ENCODE results near the gene CHRNB1. TPM values are rescaled to one million over a fixed set of nuclear protein-coding genes. Genes with fewer than 3 reads are reported as not detected.

Gene CHRNB1
- polyA plus RNA-seq, 1 donor (not counting 4 experiments of a cell fraction or from before 2014, with no cell fraction given): 22.0 TPM

DNA sequence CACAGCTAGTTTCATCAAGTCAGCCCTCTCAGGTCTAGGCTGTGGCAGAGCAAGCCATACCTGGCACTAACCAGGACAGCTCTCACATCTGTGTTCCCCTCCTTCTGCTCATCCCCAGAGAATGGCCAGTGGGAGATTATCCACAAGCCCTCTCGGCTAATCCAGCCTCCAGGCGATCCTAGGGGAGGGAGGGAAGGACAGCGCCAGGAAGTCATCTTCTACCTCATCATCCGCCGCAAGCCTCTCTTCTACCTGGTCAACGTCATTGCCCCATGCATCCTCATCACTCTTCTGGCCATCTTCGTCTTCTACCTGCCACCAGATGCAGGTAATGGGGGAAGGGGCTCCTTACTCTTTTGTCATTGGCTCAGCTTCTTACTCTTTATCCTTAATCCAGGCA is 3.6 kb downstream of the CHRNB1 start:
- Histone ChIP-seq H4K20me1 (ENCODE audit: control insufficient read depth, extremely low read depth, insufficient read depth, low read length) (no peaks in the 10 kb centered on the region), H3K79me2 (ENCODE audit: control insufficient read depth, insufficient read depth, low read length) (no peaks in the 10 kb centered on the region), H3K36me3 (ENCODE audit: control insufficient read depth in 2 of 2, extremely low read depth in 1 of 2, insufficient read depth in 2 of 2, low read length in 2 of 2) (peaks cover 3 to 4% of the 10 kb centered on the region in 2 experiments), H3K27ac (ENCODE audit: control insufficient read depth, insufficient read depth, low read length) (no peak overlapping the region), H3K9me1 (ENCODE audit: control insufficient read depth, extremely low read depth, insufficient read depth, low read length) (peaks cover 3% of the 10 kb centered on the region), H3K4me2 (ENCODE audit: control insufficient read depth, extremely low read depth, insufficient read depth, low read depth, low read length) (no peak overlapping the region), H2AFZ (ENCODE audit: control insufficient read depth, low read length) (no peak overlapping the region), H3K9ac (ENCODE audit: control insufficient read depth, extremely low read depth, insufficient read depth, low read length) (no peak overlapping the region), H3K4me1 (ENCODE audit: control insufficient read depth, extremely low read depth, insufficient read depth, low read length) (peaks cover 46% of the 10 kb centered on the region), H3K27me3 (ENCODE audit: control insufficient read depth, extremely low read depth, insufficient read depth, low read length) (no peaks in the 10 kb centered on the region), H3K4me3 (ENCODE audit: control insufficient read depth in 2 of 3, extremely low read depth in 1 of 3, insufficient read depth in 2 of 3, low read depth in 1 of 3, low read length in 3 of 3) (no peak overlapping the region), H3K9me3 (ENCODE audit: control insufficient read depth, low read depth, low read length) (no peaks in the 10 kb centered on the region)
- dilution Hi-C loops (cut with MboI; ENCODE audit: extremely low pct_ligation_motif_present, low sequenced_read_pairs): no loop called here
- no peak for TF ChIP-seq EZH2 (IDR thresholded peaks at IDR 0.05; ENCODE audit: low read length)
- TF ChIP-seq, protein P1, sequence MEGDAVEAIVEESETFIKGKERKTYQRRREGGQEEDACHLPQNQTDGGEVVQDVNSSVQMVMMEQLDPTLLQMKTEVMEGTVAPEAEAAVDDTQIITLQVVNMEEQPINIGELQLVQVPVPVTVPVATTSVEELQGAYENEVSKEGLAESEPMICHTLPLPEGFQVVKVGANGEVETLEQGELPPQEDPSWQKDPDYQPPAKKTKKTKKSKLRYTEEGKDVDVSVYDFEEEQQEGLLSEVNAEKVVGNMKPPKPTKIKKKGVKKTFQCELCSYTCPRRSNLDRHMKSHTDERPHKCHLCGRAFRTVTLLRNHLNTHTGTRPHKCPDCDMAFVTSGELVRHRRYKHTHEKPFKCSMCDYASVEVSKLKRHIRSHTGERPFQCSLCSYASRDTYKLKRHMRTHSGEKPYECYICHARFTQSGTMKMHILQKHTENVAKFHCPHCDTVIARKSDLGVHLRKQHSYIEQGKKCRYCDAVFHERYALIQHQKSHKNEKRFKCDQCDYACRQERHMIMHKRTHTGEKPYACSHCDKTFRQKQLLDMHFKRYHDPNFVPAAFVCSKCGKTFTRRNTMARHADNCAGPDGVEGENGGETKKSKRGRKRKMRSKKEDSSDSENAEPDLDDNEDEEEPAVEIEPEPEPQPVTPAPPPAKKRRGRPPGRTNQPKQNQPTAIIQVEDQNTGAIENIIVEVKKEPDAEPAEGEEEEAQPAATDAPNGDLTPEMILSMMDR (optimal IDR thresholded peaks at IDR 0.05 in 1 of 3, IDR thresholded peaks at IDR 0.05 in 1 of 3, conservative IDR thresholded peaks at IDR 0.05 in 1 of 3; ENCODE audit: extremely low read depth in 1 of 3, insufficient read depth in 2 of 3, low read length in 3 of 3): no peak
- DNase-seq (ENCODE audit: low read depth, low spot score) (no peak), FAIRE-seq (no peak)

DNA sequence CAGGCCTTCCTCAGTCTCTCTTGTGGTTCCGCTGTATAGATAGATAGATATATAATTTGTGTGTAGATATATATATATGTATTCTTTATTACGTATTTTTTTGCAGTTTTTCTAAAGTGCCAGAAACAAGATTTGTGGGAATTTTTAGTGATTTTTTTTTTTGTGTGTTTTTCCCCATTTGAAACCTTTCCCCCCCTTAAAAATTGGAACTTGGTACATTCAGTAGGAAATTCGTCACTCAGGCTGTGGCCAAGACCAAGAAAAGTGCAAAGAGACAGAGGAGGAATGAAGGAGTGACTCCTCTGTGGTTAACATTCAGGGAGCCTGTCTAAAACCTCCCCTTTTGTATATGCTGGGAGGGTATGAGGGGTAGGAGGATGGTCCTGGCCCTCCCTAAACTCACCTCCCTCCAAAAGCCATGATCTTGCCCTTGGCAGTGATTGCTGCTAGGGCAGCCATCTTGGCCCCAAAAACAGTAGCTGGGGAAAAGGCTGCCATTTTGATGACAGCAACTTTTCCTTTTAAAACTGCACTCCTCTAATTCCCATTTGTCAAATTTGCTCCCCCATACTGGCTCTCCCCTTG is 15.2 kb downstream of the CHRNB1 start:
- dilution Hi-C loops (cut with MboI; ENCODE audit: extremely low pct_ligation_motif_present, low sequenced_read_pairs): no loop called here
- Histone ChIP-seq H3K4me2 (ENCODE audit: control insufficient read depth, extremely low read depth, insufficient read depth, low read depth, low read length) (no peak overlapping the region), H2AFZ (ENCODE audit: control insufficient read depth, low read length) (no peak overlapping the region), H3K4me3 (ENCODE audit: control insufficient read depth in 2 of 3, extremely low read depth in 1 of 3, insufficient read depth in 2 of 3, low read depth in 1 of 3, low read length in 3 of 3) (no peak overlapping the region), H3K79me2 (ENCODE audit: control insufficient read depth, insufficient read depth, low read length) (peaks cover 2% of the 10 kb centered on the region), H3K9me3 (ENCODE audit: control insufficient read depth, low read depth, low read length) (no peaks in the 10 kb centered on the region), H3K9me1 (ENCODE audit: control insufficient read depth, extremely low read depth, insufficient read depth, low read length) (no peaks in the 10 kb centered on the region), H3K9ac (ENCODE audit: control insufficient read depth, extremely low read depth, insufficient read depth, low read length) (no peak overlapping the region), H3K36me3 (ENCODE audit: control insufficient read depth in 2 of 2, extremely low read depth in 1 of 2, insufficient read depth in 2 of 2, low read length in 2 of 2) (peaks cover 8 to 19% of the 10 kb centered on the region in 2 experiments), H3K4me1 (ENCODE audit: control insufficient read depth, extremely low read depth, insufficient read depth, low read length) (peaks cover 36% of the 10 kb centered on the region), H3K27ac (ENCODE audit: control insufficient read depth, insufficient read depth, low read length) (no peak overlapping the region), H4K20me1 (ENCODE audit: control insufficient read depth, extremely low read depth, insufficient read depth, low read length) (no peaks in the 10 kb centered on the region), H3K27me3 (ENCODE audit: control insufficient read depth, extremely low read depth, insufficient read depth, low read length) (no peaks in the 10 kb centered on the region)
- DNase-seq (ENCODE audit: low read depth, low spot score) (no peak), FAIRE-seq (no peak)
- TF ChIP-seq, protein P1 (optimal IDR thresholded peaks at IDR 0.05 in 1 of 3, IDR thresholded peaks at IDR 0.05 in 1 of 3, conservative IDR thresholded peaks at IDR 0.05 in 1 of 3; ENCODE audit: extremely low read depth in 1 of 3, insufficient read depth in 2 of 3, low read length in 3 of 3): no peak
- TF ChIP-seq EZH2 (IDR thresholded peaks at IDR 0.05; ENCODE audit: low read length): no peak
